Mesendoderm (in vitro differentiated cells): Measurements from ENCODE around the gene EN2.

ENCODE experiments used
- DNase-seq: peaks from one replicate; pipeline ENCODE4 v3.0.0; 2013
- H2AK5ac ChIP-seq: 2 replicates; pipeline ENCODE4 v1.6.1; 2013; ENCODE audit warnings: low read length, inconsistent platforms
- H2BK120ac ChIP-seq: 2 replicates; pipeline ENCODE4 v1.6.1; 2013; ENCODE audit warnings: low read depth, mild to moderate bottlenecking, low read length, moderate library complexity, mixed read lengths
- H2BK15ac ChIP-seq: replicated peaks from 2 replicates; pipeline ENCODE4 v1.6.1; 2013; ENCODE audit warnings: low read depth, mild to moderate bottlenecking, moderate library complexity
- H2BK5ac ChIP-seq: 2 replicates; pipeline ENCODE4 v1.6.1; 2013; ENCODE audit warnings: low read length, inconsistent platforms
- H3K18ac ChIP-seq: 2 replicates; pipeline ENCODE4 v1.6.1; 2013; ENCODE audit warnings: mild to moderate bottlenecking, low read length, mixed read lengths
- H3K23ac ChIP-seq: one replicate; pipeline ENCODE4 v1.6.1; 2013; ENCODE audit warnings: low read length
- H3K27ac ChIP-seq: 2 replicates; pipeline ENCODE4 v1.5.1; 2013; ENCODE audit warnings: low read depth, mild to moderate bottlenecking, inconsistent platforms, low read length, moderate library complexity
- H3K27me3 ChIP-seq: 2 replicates; pipeline ENCODE4 v1.6.1; 2013; ENCODE audit warnings: low read length, control low read depth, mild to moderate bottlenecking, inconsistent platforms; ENCODE audit not compliant: insufficient read depth, poor library complexity
- H3K36me3 ChIP-seq: 2 replicates; pipeline ENCODE4 v1.6.1; 2013; ENCODE audit warnings: low read length, inconsistent platforms; ENCODE audit not compliant: control insufficient read depth, insufficient read depth
- H3K4ac ChIP-seq: one replicate; pipeline ENCODE4 v1.6.1; 2013; ENCODE audit warnings: low read depth, mild to moderate bottlenecking, low read length, moderate library complexity
- H3K4me1 ChIP-seq: 2 replicates; pipeline ENCODE4 v1.6.1; 2013; ENCODE audit warnings: low read depth, low read length, inconsistent platforms; ENCODE audit not compliant: control insufficient read depth
- H3K4me2 ChIP-seq: 2 replicates; pipeline ENCODE4 v1.6.1; 2013; ENCODE audit warnings: low read length
- H3K4me3 ChIP-seq: 2 replicates; pipeline ENCODE4 v1.5.1; 2013; ENCODE audit warnings: mild to moderate bottlenecking, low read length
- H3K56ac ChIP-seq: one replicate; pipeline ENCODE4 v1.6.1; 2013; ENCODE audit warnings: low read length
- H3K79me1 ChIP-seq: 2 replicates; pipeline ENCODE4 v1.6.1; 2013; ENCODE audit warnings: low read length, inconsistent platforms
- H3K79me2 ChIP-seq: 2 replicates; pipeline ENCODE4 v1.6.1; 2013; ENCODE audit warnings: mild to moderate bottlenecking, low read length; ENCODE audit not compliant: control insufficient read depth, insufficient read depth
- H3K9ac ChIP-seq: 2 replicates; pipeline ENCODE4 v1.6.1; 2013; ENCODE audit warnings: low read length, inconsistent platforms
- H4K5ac ChIP-seq: one replicate; pipeline ENCODE4 v1.6.1; 2013; ENCODE audit warnings: low read length
- H4K8ac ChIP-seq: one replicate; pipeline ENCODE4 v1.6.1; 2013; ENCODE audit warnings: low read depth, mild to moderate bottlenecking, control low read depth, low read length, moderate library complexity
- WGBS: extraction: QIAGEN DNeasy Blood & Tissue Kit; methylation state at CpG from one replicate; pipeline ENCODE4 v1.1.7; 2013; ENCODE audit warnings: low lambda C conversion rate, missing lambda C conversion rate; ENCODE audit not compliant: insufficient coverage; ENCODE audit errors: extremely low coverage; 5-methylcytosine and 5-hydroxymethylcytosine counted together

The EN2 gene

GRCh38 chr7:155464183-155464582 is 6.3 kb downstream of the EN2 start:
- no CpG with 5 or more reads among the region's 6 CpGs for WGBS
- no peak for DNase-seq

GRCh38 chr7:155464948-155465739 is 7.2 kb downstream of the EN2 start:
- Histone ChIP-seq H3K56ac (no peak overlapping the region), H3K18ac (no peak overlapping the region), H3K27ac (no peak overlapping the region), H3K79me2 (no peaks in the 10 kb centered on the region), H2AK5ac (no peak overlapping the region), H3K4me3 (no peak overlapping the region), H3K4me1 (no peaks in the 10 kb centered on the region), H3K4me2 (no peak overlapping the region), H4K8ac (no peak overlapping the region), H2BK5ac (no peak overlapping the region), H3K36me3 (no peaks in the 10 kb centered on the region), H3K27me3 (peaks cover 81% of the 10 kb centered on the region), H3K23ac (no peak overlapping the region), H3K9ac (no peak overlapping the region), H2BK120ac (no peak overlapping the region), H2BK15ac (no peak overlapping the region), H3K4ac (no peak overlapping the region), H3K79me1 (no peaks in the 10 kb centered on the region), H4K5ac (no peak overlapping the region)
- WGBS, result no CpG with 5 or more reads among the region's 33 CpGs
- no peak for DNase-seq

More at GRCh38 chr7:155464183-155464582, 6.3 kb downstream of the EN2 start:
- Histone ChIP-seq H3K27me3 (peaks cover 81% of the 10 kb centered on the region), H2BK15ac (no peak overlapping the region), H2AK5ac (no peak overlapping the region), H3K4ac (no peak overlapping the region), H2BK120ac (no peak overlapping the region), H4K5ac (no peak overlapping the region), H3K79me2 (no peaks in the 10 kb centered on the region), H3K36me3 (no peaks in the 10 kb centered on the region), H3K56ac (no peak overlapping the region), H4K8ac (no peak overlapping the region), H3K27ac (no peak overlapping the region), H2BK5ac (no peak overlapping the region), H3K79me1 (no peaks in the 10 kb centered on the region), H3K4me3 (no peak overlapping the region), H3K4me2 (no peak overlapping the region), H3K18ac (no peak overlapping the region), H3K4me1 (no peaks in the 10 kb centered on the region), H3K9ac (no peak overlapping the region), H3K23ac (no peak overlapping the region)

DNA sequence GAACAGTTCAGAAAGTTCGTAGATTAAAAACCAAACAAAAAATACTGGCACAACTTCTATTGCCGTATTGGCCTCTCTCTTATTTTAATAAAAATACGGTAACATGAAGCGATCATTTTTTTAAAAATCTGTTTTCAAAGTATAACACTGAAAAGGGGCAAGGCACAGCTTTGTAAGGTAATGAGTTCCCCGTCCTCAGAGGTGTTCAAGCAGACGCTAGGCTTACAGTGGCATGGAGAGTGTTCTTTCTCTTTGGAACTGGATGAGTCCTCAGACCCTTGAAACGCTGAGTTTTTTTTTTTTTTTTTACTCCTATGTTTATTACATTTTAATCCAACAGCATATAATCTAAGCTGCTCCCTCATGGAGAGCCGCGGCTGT is 7.8 kb downstream of the EN2 start:
- Histone ChIP-seq H3K4ac (no peak overlapping the region), H3K4me2 (no peak overlapping the region), H2BK5ac (no peak overlapping the region), H3K4me1 (no peaks in the 10 kb centered on the region), H3K79me2 (no peaks in the 10 kb centered on the region), H3K23ac (no peak overlapping the region), H3K56ac (no peak overlapping the region), H4K5ac (no peak overlapping the region), H4K8ac (no peak overlapping the region), H3K27me3 (peaks cover 79% of the 10 kb centered on the region), H3K18ac (no peak overlapping the region), H3K79me1 (no peaks in the 10 kb centered on the region), H3K4me3 (no peak overlapping the region), H3K9ac (no peak overlapping the region), H3K27ac (no peak overlapping the region), H2AK5ac (no peak overlapping the region), H2BK15ac (no peak overlapping the region), H3K36me3 (no peaks in the 10 kb centered on the region), H2BK120ac (no peak overlapping the region)
- no CpG with 5 or more reads among the region's 9 CpGs for WGBS
- no peak for DNase-seq

GRCh38 chr7:155466142-155466813 is 8.3 kb downstream of the EN2 start:
- Histone ChIP-seq H4K5ac (no peak overlapping the region), H3K27me3 (peaks cover 79% of the 10 kb centered on the region), H3K36me3 (no peaks in the 10 kb centered on the region), H2BK15ac (no peak overlapping the region), H3K4me3 (no peak overlapping the region), H3K27ac (no peak overlapping the region), H3K79me2 (no peaks in the 10 kb centered on the region), H3K4me2 (peak overlapping the region; percentile 41), H4K8ac (no peak overlapping the region), H3K56ac (peak overlapping the region; percentile 17), H2BK120ac (no peak overlapping the region), H3K79me1 (no peaks in the 10 kb centered on the region), H3K23ac (no peak overlapping the region), H3K9ac (no peak overlapping the region), H2AK5ac (no peak overlapping the region), H2BK5ac (no peak overlapping the region), H3K18ac (peak overlapping the region; percentile 6), H3K4me1 (no peaks in the 10 kb centered on the region), H3K4ac (no peak overlapping the region)
- DNase-seq, result peak; percentile 48
- WGBS, result no CpG with 5 or more reads among the region's 42 CpGs

GRCh38 chr7:155466814-155467733 is 9.1 kb downstream of the EN2 start:
- peak overlapping the region; percentile 58 for H4K8ac ChIP-seq
- WGBS, result no CpG with 5 or more reads among the region's 78 CpGs
- no peak overlapping the region for H4K5ac ChIP-seq
- H3K4me3 ChIP-seq, result no peak overlapping the region
- no peaks in the 10 kb centered on the region for H3K36me3 ChIP-seq
- H3K9ac ChIP-seq, result peak overlapping the region; percentile 32
- H3K4ac ChIP-seq, result no peak overlapping the region
- H3K23ac ChIP-seq, result no peak overlapping the region
- H3K79me2 ChIP-seq, result no peaks in the 10 kb centered on the region
- H2BK120ac ChIP-seq, result no peak overlapping the region
- H3K4me2 ChIP-seq, result peak overlapping the region; percentile 41
- no peaks in the 10 kb centered on the region for H3K79me1 ChIP-seq
- no peak overlapping the region for H2BK5ac ChIP-seq
- H2AK5ac ChIP-seq, result no peak overlapping the region
- H3K27ac ChIP-seq, result no peak overlapping the region
- peak overlapping the region; percentile 43 for H2BK15ac ChIP-seq
- peak; percentile 94 for DNase-seq
- no peaks in the 10 kb centered on the region for H3K4me1 ChIP-seq
- peak overlapping the region; percentile 65 for H3K56ac ChIP-seq
- peaks cover 78% of the 10 kb centered on the region for H3K27me3 ChIP-seq
- peak overlapping the region; percentile 69 for H3K18ac ChIP-seq
